ENCODE results near the gene UNC119. TPM values are rescaled to one million over a fixed set of nuclear protein-coding genes. Genes with fewer than 3 reads are reported as not detected.

UNC119 gene
- total and polyA plus RNA-seq, 7 donors: 1.9 to 7.8 (median 2.6) TPM

DNA sequence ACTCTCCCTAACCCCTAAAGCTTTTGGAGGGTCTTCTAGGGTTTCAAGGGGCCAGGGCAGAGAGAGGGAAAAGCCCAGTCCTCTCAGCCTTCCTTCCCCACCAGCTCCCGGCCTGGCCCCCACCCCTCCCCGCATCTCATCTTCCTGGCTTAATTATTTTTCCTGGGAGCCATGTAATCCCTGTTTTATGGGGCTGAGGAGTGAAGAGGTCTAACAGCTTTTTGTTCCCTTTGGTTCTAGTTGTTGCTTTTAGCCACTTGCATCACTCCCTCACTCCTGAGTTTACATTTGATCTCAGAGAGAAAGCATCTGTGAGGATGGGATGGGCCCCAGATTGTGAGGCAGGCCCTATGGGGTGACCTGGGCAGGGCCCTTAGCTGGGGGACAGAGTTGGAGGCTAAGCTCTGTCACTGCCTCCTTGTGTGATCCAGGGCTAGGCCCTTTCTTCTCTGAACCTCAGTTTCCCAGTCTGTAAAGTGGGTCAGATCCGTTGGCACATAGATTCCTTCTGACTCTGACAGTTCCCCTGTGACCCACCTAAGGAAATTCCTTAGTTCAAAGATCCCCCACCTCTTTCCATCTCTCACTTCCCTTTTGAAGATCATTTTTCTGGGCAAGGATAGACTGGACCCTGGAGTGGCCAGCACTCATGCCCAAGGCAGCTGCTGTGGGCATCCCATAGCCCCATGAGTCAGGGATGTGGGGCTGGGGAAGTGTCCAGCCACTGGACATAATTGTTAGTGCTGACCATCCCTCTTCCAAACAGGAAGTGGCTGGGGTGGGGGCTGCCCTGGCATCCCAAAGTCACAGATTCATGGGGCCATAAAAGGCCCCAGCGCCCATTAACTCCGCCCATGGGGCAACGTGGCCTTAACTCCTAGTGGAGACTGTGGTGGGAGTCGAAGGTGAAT is 20.1 kb downstream of the UNC119 start:
- Histone ChIP-seq H3K4me3 (no peak overlapping the region), H3K9me3 (no peaks in the 10 kb centered on the region), H3K36me3 (ENCODE audit: insufficient read depth in 1 of 2, low read depth in 1 of 2) (no peaks in the 10 kb centered on the region), H3K27me3 (ENCODE audit: insufficient read depth in 3 of 3, low read length in 2 of 3) (peaks cover 0 to 12% (median 3%) of the 10 kb centered on the region in 3 donors), H3K4me1 (no peaks in the 10 kb centered on the region), H3K27ac (no peak overlapping the region)
- DNase-seq (no peak), ATAC-seq (no peak)
- 62 to 65% (median 64%) methylated on average over 6 to 7 of the region's 7 CpGs for WGBS, 3 donors
- TF ChIP-seq, protein P1, sequence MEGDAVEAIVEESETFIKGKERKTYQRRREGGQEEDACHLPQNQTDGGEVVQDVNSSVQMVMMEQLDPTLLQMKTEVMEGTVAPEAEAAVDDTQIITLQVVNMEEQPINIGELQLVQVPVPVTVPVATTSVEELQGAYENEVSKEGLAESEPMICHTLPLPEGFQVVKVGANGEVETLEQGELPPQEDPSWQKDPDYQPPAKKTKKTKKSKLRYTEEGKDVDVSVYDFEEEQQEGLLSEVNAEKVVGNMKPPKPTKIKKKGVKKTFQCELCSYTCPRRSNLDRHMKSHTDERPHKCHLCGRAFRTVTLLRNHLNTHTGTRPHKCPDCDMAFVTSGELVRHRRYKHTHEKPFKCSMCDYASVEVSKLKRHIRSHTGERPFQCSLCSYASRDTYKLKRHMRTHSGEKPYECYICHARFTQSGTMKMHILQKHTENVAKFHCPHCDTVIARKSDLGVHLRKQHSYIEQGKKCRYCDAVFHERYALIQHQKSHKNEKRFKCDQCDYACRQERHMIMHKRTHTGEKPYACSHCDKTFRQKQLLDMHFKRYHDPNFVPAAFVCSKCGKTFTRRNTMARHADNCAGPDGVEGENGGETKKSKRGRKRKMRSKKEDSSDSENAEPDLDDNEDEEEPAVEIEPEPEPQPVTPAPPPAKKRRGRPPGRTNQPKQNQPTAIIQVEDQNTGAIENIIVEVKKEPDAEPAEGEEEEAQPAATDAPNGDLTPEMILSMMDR (IDR thresholded peaks at IDR 0.05): no peak
- intact Hi-C loops (cut with DNase I): no loop called here

DNA sequence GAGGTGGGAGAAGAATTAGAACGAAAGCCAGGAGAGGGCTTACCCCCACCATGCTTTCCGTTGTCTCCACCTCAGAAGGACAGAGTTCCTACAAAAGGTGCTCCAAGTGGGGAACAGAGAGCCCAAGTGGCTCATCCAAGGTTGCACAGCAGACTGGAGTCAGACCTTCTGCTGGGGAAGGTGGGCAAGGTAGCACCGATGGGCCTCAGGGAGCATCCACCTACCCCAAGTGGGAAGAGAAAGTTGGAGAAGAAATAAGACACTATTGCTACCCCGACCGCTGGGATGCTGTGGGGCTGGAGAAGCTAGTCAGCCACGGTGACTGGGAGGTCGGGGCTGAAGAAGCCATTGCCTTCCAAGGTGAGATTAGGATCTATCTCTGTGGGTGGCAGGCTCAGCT is 21.5 kb downstream of the UNC119 start:
- Histone ChIP-seq H3K9me3 (no peaks in the 10 kb centered on the region), H3K4me1 (no peaks in the 10 kb centered on the region), H3K4me3 (no peak overlapping the region), H3K27ac (no peak overlapping the region), H3K27me3 (ENCODE audit: insufficient read depth in 3 of 3, low read length in 2 of 3) (peaks cover 0 to 12% (median 3%) of the 10 kb centered on the region in 3 donors), H3K36me3 (ENCODE audit: insufficient read depth in 1 of 2, low read depth in 1 of 2) (no peaks in the 10 kb centered on the region)
- TF ChIP-seq, protein P1 (IDR thresholded peaks at IDR 0.05): no peak
- DNase-seq: no peak
- 57 to 67% (median 59%) methylated on average over 7 of the region's 7 CpGs for WGBS, 3 donors
- intact Hi-C loops (cut with DNase I): no loop called here
- ATAC-seq: no peak

DNA sequence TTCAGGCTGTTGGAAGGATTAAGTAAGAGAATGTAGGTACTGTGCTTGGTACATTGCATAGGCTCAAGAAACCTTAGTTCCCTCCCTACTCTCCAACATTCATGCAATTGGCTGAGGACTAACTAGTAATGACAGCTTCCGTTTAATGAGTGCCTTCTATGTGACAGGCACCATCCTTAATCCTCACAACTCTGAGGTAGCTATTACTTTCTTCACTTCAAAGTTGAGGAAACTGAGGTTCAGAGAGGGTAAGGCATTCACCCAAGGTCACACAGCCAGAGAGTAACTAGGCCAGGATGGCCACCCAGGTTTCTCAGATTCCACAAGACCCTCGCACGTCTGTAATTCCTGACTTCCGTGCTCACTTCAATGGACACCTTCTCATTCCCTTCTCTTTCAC is 22.2 kb downstream of the UNC119 start:
- H3K4me3 ChIP-seq: no peak overlapping the region
- intact Hi-C loops (cut with DNase I): no loop called here
- 62 to 74% (median 72%) methylated on average over 4 of the region's 4 CpGs for WGBS, 3 donors
- H3K36me3 ChIP-seq (ENCODE audit: insufficient read depth in 1 of 2, low read depth in 1 of 2): no peaks in the 10 kb centered on the region
- ATAC-seq (no peak), DNase-seq (no peak)
- no peak overlapping the region for H3K27ac ChIP-seq
- TF ChIP-seq, protein P1 (IDR thresholded peaks at IDR 0.05): no peak
- peaks cover 0 to 12% (median 3%) of the 10 kb centered on the region in 3 donors for H3K27me3 ChIP-seq (ENCODE audit: insufficient read depth in 3 of 3, low read length in 2 of 3)
- no peaks in the 10 kb centered on the region for H3K4me1 ChIP-seq
- no peaks in the 10 kb centered on the region for H3K9me3 ChIP-seq

DNA sequence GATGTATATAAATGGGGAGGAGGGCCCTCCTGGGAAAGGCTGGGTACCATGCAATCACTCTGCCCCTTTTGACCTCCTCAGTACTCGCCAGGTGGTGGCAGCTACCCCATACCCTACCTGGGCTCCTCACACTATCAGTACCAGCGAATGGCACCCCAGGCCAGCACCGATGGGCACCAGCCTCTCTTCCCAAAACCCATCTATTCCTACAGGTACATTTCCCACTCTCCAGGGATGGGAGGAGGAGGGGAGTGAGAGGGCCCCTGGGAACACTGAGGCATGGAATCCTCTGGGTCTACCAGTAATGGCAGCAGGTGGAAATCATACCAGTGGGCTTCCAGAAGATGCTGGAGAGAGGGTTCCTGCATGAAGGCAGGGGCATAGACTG is 23.4 kb downstream of the UNC119 start:
- WGBS, 3 donors: 90 to 93% (median 91%) methylated on average over 3 of the region's 3 CpGs
- Histone ChIP-seq H3K4me1 (no peaks in the 10 kb centered on the region), H3K27me3 (ENCODE audit: insufficient read depth in 3 of 3, low read length in 2 of 3) (peaks cover 0 to 12% (median 3%) of the 10 kb centered on the region in 3 donors), H3K9me3 (no peaks in the 10 kb centered on the region), H3K4me3 (no peak overlapping the region), H3K36me3 (ENCODE audit: insufficient read depth in 1 of 2, low read depth in 1 of 2) (no peaks in the 10 kb centered on the region), H3K27ac (no peak overlapping the region)
- DNase-seq (no peak), ATAC-seq (no peak)
- TF ChIP-seq, protein P1 (IDR thresholded peaks at IDR 0.05): no peak
- intact Hi-C loops (cut with DNase I): no loop called here

All from psoas muscle (tissue), 8 donors.